Subcutaneous preadipocyte (primary cell): ENCODE measurements around the gene RBMX2. TPM values are rescaled to one million over a fixed set of nuclear protein-coding genes. Genes with fewer than 3 reads are reported as not detected.

Experiments
- total RNA-seq: library from RNA; depleted of rRNA; stranded (reverse); fragments of >200 nt; gene quantifications from 2 replicates; pipeline ENCODE4 v1.2.3, GENCODE V29; 2012

The RBMX2 gene, protein sequence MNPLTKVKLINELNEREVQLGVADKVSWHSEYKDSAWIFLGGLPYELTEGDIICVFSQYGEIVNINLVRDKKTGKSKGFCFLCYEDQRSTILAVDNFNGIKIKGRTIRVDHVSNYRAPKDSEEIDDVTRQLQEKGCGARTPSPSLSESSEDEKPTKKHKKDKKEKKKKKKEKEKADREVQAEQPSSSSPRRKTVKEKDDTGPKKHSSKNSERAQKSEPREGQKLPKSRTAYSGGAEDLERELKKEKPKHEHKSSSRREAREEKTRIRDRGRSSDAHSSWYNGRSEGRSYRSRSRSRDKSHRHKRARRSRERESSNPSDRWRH
- 19.4 and 20.6 TPM in 2 replicates for total RNA-seq

DNA sequence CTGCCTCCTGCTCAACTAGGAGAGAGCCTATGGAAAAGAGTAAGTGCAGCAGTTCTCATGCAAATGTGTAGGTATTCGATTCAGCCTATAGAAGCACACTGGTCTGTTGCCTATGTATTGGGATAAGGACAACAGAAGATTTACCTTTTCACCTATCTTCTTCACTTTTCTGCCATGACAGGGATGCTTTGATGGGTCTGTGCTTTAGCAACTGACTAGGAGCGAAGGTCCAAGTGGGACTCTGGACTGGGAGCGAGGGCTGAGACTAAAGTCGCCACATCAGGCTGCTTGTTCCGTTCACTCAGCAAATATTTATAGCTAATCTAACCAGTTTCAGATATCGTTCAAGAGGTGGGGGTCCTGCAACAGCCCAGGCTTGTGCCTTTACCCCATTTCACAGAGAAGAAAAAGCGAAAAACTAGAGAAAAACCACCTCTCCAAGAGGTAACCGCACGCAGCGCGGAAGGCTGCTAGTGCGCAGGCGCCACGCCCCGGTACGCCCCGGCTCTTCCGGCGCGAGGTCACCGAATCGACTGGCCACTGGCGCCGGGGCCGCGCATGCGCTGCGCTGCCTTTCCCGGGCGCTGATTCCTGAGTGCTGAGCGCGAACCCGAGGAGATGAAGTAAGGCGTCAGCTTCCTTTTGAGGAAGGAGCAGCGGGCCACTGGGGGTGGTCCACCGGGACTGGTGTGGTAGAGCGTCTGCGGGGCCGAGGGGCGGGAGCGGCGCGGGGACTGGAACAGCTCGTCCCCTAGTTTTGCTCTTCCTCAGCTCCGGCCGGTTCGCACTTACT, at the start of gene RBMX2:
Gene RBMX2, plus strand, starts transcription at position 573 of the 793 bp plus-strand sequence. Its CDS starts 46 bp downstream, at position 619.

DNA sequence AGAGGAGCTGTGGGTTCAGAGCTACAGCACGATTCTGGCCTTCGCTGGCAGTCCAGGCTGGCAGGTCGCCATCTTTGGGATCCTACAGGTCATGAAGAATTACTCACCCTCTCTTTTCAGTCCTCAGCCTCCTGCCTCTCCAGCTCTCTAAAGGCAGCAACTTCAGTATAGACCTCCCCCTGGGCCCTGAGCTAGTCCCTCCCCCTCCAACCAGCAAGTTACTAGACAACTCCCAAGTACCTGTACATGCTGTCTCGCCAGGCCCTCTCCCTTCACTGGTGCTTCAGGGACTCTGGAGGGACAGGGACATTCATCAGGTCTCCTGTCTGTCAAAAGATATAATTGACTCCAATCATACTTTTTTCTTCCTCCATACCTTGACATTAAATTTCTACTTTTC, 16.3 kb upstream of the RBMX2 start, which contains the start of gene GPR119:
Gene GPR119, minus strand, starts transcription at position 155 of the 400 bp plus-strand sequence. CDS start 227 bp downstream, outside the sequence.

Other genes starting within 250 kb of the RBMX2 start
- gene AIFM1, start 236.1 kb upstream of the RBMX2 start, total RNA-seq, result 15.1 and 16.8 TPM in 2 replicates
- gene RAB33A, start 230.0 kb upstream of the RBMX2 start, total RNA-seq, result 0.37 and 0.39 TPM in 2 replicates
- 5.9 and 8.6 TPM in 2 replicates for gene ZNF280C, start 133.1 kb upstream of the RBMX2 start, total RNA-seq
- gene SLC25A14, start 62.1 kb upstream of the RBMX2 start, total RNA-seq, result 6.5 and 8.1 TPM in 2 replicates
- gene GPR119, start 16.3 kb upstream of the RBMX2 start, total RNA-seq, result not detected in 2 replicates